ENCODE results near the gene VWCE.

- TF ChIP-seq CTCF (IDR thresholded peaks at IDR 0.05), result no peak
- TF ChIP-seq RFX5 (IDR thresholded peaks at IDR 0.05; ENCODE audit: low read length), result no peak
- no peak for TF ChIP-seq EP300 (IDR thresholded peaks at IDR 0.05; ENCODE audit: borderline replicate concordance in 1 of 2, low read depth in 1 of 2, low read length in 1 of 2)
- TF ChIP-seq TCF12 (IDR thresholded peaks at IDR 0.05), result no peak
- no peak for TF ChIP-seq POLR2AphosphoS5 (IDR thresholded peaks at IDR 0.05; ENCODE audit: low read depth, low read length)
- TF ChIP-seq GABPA (IDR thresholded peaks at IDR 0.05; ENCODE audit: low read depth), result no peak
- TF ChIP-seq FOXJ3 (CRISPR knock-in tag; IDR thresholded peaks at IDR 0.05), result no peak
- TF ChIP-seq EZH2phosphoT487 (IDR thresholded peaks at IDR 0.05; ENCODE audit: borderline replicate concordance, low read depth), result no peak
- no peak for TF ChIP-seq RAD21 (IDR thresholded peaks at IDR 0.05; ENCODE audit: low read length)
Observed at GRCh38 chr11:61298663-61299244, 3.6 kb upstream of the VWCE start.
